GM19025 (cell line): Measurements from ENCODE around the gene ENO2.

ENCODE experiments used
- ATAC-seq: cut with Tn5 transposase; IDR thresholded peaks from one replicate; pipeline ENCODE4 v1.9.1; 2021; ENCODE audit warnings: mild to moderate bottlenecking, low read depth, moderate library complexity; ENCODE audit not compliant: unreplicated experiment

ENO2 gene

DNA sequence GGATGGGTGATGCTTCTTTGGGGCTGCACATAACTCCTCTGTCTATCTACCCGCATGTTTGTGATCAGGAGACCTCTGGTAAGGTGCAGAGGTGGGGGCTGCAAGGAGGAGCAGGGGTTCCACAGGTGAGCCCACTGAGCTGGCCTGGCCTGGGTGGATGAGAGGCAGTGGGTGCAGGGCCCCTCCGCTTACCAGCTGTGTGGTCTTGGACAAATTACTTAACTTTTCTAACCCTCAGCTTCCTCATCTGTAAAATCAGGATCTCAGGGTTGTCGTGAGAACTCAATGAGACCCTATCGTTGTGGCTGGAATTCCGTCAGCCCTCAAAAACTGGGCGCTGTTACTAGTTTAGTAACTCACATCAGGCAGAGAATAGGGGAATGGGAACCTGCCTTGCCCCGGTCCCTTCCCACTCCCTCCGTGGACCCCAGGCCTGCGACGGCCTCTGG, 44.3 kb downstream of the ENO2 start:
- no peak for ATAC-seq

DNA sequence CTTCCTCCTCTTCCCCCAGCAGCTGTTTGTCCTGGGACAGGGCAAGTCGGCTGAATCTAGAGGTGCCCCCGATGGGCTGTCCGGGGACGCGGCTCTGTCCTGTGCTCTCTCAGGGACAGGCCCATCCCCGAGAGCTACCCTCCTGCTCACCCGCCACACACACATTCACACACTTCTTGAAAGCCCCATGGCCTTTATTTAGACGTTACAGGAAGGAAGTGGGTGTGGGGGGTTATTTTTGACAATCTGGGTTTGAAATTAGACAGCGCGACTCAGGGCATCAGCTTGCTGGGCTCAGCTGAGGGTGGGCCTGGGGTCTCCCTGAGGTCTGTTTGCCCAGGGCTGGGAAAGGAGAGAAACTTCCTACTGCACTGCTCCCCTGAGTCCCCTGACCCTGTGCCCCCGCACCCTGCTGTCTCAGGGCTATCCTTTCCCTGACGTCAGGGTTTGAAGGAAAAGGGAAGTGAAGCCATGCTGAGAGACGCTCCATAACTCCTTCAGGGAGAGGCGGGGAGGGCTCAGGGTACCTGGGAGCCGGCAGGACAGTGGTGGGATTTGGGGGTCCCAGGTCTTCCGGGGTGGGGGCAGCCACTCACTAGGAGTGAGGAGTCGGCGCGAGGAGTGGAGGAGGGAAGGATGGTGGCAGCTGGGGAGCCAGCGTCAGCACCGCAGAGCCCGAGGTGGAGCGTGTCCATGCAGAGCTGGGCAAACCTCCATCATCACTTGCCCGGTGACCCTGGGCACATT, 44.9 kb downstream of the ENO2 start:
- peak; percentile 44 for ATAC-seq

DNA sequence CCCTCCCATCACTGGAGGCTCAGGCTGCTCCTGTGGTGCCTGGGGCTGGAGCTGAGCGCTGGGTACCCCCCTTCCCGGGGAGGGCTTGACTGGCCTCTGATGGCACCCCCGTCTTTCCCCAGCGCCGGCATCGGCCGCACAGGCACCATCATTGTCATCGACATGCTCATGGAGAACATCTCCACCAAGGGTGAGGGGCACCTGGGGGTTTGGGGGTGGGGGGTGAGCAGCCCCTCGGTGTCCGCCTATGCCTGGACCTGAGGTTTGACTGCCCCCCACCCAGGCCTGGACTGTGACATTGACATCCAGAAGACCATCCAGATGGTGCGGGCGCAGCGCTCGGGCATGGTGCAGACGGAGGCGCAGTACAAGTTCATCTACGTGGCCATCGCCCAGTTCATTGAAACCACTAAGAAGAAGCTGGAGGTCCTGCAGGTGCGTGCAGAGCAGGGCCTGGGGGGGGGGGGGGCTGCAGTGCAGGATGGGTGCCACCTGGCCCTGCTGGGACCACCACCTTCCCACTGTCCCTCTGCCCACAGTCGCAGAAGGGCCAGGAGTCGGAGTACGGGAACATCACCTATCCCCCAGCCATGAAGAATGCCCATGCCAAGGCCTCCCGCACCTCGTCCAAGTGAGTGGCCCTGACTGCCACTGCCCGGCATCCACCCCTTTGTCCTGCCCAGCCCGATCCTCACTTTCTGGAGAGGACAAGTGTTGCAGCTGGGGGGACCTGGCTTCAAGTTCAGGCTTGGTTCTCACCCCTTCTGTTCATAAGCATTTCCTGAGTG, 45.6 kb downstream of the ENO2 start:
- no peak for ATAC-seq

DNA sequence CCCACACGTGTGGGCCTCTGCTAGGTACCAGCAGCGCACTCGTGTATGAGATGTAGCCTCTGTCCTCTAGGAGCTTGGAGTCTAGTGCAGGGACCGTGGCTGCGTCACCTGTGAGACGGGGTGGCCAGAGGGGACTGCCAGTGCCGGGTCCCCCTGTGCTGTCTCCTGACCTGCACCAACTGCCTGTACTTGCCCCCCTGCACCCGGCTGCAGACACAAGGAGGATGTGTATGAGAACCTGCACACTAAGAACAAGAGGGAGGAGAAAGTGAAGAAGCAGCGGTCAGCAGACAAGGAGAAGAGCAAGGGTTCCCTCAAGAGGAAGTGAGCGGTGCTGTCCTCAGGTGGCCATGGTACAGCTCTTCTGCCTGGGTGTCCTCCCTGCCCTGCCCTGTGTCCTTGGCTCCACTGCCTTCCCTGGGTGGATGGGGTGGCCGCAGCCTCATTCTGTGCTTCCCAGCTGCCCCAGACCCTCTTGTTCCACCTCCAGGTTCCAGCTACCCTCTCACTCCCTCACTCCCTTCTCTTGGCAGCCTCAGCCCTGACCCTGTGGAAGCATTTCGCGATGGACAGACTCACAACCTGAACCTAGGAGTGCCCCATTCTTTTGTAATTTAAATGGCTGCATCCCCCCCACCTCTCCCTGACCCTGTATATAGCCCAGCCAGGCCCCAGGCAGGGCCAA, 46.4 kb downstream of the ENO2 start:
- ATAC-seq, result no peak

DNA sequence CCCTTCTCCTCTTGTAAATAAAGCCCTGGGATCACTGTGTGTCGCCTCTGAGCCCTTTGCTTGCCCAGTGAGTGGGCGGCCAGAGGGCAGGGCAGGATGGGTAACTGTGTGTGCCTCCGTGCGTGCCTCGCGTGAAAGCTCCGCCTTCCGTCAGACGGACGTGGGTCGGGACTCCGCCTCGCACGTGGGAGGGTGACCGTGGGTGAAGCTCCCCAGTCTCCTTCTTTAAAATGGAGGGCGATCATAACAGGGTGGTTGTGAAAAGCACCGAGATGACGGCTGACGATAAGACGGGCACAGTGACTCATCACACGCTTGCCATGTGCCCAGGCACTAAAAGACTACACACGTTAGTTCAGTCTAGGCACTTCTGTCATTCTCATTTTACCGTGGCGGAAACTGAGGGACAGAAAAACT, 46.9 kb downstream of the ENO2 start:
- ATAC-seq, result no peak

DNA sequence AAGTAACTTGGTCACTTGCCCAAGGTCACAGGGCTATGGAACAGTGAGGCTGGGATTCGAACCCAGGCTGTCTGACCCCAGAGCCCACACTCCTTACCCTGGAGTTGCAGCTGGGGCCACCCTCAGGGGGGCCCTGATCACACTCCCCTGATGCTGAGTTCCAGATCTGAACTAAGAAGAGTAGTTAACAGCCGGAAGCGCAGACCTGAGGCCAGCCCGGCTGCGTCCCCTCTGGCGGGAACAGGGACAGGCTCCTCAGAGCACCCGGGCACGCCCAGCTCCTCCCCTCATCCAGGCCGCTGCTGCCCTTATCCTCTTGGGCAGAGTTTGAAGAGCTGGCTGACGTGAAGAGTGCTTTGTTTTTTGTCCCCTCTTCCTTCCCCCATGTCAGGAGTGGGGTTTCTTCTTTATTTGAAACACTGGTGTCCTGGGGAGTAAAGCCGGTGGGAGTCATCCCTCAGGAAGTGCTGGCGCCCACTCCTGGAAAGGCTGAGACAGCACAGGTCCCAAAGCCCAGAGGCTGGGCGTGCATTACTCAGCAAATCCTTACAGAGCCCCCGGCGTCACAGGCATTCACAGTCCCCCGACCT, 47.4 kb downstream of the ENO2 start:
- no peak for ATAC-seq

DNA sequence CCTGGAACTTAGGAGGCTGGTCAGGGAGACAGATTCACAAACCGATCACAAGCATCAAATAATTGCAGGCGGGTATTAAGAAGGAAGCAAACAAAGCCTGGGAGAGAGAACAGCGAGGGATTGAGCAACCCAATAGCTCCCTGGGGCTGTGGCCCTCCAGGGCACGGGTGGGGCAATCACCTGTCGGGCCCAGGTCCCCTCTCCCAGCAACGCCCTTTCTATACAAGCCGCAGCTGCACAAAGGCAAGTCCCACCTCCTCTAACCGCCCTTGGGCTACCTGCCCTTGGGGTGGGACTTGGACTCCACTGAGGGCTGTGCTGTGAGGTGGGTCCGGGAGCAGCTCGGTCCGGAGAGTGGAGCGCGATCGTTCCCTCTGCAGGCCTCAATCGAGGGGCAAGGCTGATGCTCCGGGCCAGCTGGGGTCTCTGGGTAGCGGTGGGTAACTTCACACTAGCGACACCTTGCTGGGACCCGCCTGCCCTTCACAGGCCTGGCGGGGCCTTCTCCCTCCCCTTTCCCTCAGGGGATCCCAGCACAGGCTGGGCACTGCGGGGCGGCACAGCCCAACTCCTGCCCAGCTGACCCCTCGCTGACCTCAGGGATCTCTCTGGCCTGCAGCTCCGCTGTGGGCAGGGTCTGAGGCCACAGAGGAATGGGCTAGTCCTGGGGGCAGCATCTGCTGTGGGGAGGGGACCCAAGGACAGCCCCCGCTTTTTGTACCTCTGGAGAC, 48.1 kb downstream of the ENO2 start:
- no peak for ATAC-seq

DNA sequence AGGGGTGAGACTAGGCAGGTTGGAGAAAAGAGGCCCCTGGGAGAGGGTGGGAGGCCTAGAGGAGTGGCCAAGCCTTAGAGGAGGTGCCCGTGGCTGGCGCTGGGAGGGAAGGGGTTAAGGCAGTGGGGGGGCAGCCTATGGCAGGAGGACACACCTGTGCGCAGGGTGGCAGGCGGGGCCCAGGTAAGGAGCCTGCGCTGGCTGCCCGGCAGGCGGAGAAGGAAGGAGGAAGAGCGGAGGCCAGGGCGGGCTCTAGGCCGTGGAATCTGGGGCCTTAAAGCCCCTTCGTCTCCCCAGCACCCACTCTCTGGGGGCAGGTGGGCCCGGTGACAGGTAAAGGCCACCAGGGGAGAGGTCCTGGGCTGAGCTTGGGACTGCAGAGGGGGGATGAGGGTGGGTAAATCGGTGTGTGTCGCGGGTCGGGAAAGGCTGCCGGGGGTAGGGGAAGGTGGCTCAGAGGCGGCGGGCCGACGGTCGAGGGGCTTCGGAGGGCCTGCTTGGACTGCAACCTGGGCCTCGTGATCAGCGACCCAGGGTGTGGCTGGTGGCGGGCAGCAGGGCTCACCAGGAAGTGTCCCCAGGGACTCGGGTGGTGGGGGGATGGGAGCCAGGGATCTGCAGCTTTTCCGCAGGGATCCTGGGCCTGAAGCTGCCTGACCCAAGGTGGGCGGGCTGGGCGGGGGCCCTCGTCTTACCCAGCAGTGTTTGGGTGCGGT, 48.8 kb downstream of the ENO2 start:
- ATAC-seq, result no peak

DNA sequence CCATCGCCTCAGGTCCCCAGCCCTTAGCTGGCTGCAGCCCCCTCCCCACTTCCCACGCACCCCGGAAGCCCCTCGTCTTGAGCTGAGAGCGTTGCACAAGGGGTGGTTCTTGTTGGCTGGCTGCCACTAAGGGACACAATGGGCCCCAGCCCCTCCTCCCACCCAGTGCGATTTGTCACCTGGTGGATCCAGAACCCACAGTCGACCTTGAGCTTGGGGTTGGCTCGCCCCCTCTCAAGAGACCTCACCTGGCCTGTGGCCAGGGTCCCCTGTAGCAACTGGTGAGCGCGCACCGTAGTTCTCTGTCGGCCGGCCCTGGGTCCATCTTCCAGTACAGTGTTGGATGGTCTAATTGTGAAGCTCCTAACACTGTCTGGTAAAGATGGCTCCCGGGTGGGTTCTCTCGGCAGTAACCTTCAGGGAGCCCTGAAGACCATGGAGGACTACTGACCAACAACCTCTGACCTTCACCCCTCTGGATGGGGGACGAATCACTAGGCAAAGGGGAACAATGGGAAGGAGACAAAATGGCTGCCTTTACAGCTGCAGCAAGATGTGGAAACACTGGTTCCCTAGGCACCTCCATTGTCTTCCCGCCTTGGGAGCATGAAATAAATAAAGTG, 49.5 kb downstream of the ENO2 start:
- no peak for ATAC-seq

DNA sequence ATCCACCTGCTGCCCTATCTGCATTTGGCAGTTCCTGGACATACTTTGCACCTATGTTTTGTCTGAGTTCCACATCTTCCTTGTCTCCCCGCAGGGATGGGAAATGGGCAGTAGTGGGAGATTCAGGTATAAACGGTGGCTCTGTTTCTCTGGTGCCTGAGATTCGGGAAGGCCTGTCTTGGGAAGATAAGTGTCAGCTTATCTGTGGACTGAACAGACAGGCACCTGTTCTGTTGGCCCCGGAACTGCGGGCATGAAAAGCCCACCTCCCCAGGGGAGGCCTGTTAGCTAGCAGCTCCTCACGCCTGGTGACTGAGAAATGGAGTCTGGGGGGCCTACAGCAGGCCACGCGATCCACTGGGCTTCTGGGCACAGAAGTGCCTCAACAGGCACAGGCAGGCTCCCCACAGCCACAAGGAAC, 50.2 kb downstream of the ENO2 start:
- ATAC-seq, result no peak

DNA sequence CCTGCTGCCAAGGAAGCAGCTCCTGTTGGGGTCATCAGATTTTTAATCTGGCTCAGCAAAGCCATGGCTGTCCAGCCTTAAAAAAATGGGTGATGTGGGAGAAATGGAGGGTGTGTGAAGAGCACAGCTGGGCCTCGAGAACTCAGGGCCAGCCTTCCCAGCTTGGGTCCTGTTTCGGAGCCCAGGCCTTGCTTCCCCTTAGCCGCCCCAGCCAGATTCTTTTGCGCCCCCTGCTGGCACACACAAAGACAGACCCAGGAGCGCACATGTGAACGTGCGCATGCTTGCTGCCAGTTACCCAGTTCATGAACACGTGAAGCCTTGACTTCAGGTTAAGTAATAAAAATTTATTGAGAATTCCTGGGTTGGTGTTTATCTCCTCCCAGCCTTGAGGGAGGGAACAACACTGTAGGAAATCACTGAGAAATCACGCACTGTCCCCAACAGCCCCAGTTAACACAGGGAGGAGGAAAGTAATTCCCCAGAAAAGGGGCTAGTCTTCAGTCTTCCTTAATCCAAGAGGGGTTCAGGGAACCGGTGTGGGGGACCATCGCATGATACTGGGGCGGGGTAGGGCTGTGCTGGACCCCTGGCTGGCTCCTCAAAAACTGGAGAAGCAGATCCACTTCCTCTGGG, 50.8 kb downstream of the ENO2 start:
- ATAC-seq, result peak; percentile 42

DNA sequence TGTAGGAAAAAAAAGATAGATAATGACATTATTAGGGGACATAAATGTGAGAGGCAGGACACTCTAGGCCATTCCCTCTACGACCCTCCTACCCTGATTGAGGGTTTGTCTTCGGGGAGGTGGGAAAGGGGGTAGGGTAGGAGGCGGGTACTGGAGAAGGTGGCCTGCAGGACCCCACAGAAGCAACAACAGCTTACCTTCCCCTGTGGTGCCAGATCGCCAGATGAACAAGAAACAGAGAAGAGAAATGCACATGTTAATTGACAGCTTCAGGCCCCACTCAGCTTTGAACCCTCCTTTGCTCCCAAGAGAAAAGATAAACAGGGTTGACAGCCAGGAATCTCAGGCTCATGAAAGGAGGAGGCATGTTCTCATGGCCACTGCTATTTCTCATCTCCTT, 51.3 kb downstream of the ENO2 start:
- no peak for ATAC-seq

DNA sequence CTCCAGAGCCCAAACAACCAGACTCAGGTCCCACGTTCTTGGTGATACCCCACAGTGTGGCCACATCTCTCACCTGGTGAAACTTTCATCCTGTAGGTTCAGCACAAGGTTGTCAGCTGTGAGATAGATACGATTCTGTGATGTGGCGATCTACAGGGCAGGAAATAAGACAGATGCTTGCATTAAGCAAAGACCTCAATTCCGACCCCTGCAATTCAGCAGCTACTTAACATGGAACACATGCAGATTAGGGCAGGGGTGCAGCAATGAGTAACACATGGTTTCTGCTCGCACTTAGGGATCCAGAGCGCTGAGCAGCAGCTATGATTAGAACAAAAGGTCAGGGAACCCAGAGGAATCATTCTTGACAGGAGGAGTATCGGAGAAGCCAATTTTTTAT, 52.0 kb downstream of the ENO2 start:
- no peak for ATAC-seq

DNA sequence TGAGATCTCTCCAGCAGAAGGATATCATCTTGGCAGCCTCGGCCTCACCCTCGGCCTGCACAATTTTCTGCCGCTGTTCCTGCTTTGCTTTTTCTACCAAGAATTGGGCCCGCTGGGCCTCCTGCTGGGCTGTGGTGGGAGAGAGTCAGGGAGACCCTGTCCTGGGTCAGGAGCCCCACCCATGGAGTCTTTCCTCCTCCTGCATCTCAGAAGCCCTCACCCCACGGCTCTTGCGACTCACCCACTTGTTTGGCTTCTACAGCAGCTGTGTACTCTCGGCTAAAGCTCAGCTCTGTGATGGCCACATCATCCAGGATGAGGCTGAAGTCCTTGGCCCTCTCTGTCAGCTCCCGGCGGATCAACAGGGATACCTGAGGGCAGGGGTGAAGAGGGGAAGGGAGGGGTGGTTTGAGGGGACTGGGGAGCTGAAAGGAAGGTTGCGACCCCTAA, 53.3 kb downstream of the ENO2 start:
- ATAC-seq, result no peak

DNA sequence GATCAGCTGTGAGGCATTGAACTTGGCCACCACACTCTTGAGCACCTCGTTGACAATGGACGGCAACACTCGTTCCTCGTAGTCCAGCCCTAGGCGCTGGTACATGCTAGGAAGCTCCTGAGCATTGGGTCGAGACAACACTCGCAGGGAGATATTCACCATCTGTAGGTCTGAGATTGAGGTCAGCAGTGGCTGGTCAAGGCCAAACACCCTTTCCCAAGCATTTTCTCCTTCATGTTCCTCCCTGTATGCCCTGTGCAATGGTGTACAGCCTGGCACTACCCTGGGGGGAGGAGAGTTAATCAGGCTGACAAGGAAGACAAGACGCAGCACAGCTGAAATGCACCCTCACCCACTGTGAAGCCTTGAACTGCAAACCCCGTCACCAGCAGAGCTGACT, 54.0 kb downstream of the ENO2 start:
- ATAC-seq, result no peak

DNA sequence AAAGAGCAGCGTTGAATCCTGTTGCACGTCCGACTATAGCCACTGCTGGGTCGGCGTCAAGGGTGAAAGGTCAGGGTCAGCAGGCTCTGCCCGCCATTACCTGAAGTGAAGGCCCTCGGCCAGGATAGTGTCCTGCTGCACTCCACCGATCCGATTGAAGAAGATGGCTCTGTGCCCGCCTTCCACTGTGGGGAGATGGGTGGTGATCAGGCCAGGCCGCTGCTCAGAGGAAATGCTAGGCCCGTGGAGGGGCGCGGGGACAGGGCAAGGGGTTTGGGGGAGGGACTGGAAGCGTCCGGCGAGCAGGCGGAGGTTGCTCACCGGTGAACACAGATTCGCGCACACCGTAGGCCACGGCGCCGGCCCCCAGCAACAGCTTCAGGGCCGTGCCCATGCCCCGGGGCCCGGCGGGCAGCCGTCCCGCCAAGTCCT, 55.7 kb downstream of the ENO2 start:
- ATAC-seq, result peak; percentile 31
